Neuronal stem cell (in vitro differentiated cells): Measurements from ENCODE around the gene CASZ1.
A peak's percentile ranks its signal among the peaks of the same experiment; 100 is the strongest.

Experiments used
- DNase-seq: peaks from one replicate; pipeline ENCODE4 v3.0.0-alpha.2; 2013; ENCODE audit warnings: low spot score
- H2AFZ ChIP-seq: one replicate; pipeline ENCODE4 v1.6.1; 2013; ENCODE audit warnings: mild to moderate bottlenecking, low read length, inconsistent platforms
- H2AK5ac ChIP-seq: 2 replicates; pipeline ENCODE4 v1.6.1; 2013; ENCODE audit warnings: low read depth, mild to moderate bottlenecking, inconsistent platforms, low read length, moderate library complexity, mixed read lengths
- H2BK120ac ChIP-seq: 2 replicates; pipeline ENCODE4 v1.6.1; 2013; ENCODE audit warnings: low read depth, mild to moderate bottlenecking, inconsistent platforms, low read length, moderate library complexity, mixed read lengths
- H2BK12ac ChIP-seq: one replicate; pipeline ENCODE4 v1.6.1; 2013; ENCODE audit warnings: low read length, inconsistent platforms
- H2BK15ac ChIP-seq: 2 replicates; pipeline ENCODE4 v1.6.1; 2013; ENCODE audit warnings: mild to moderate bottlenecking, low read length, inconsistent platforms, mixed read lengths
- H2BK5ac ChIP-seq: one replicate; pipeline ENCODE4 v1.6.1; 2013; ENCODE audit warnings: inconsistent platforms, mild to moderate bottlenecking, low read length, moderate library complexity
- H3K14ac ChIP-seq: one replicate; pipeline ENCODE4 v1.6.1; 2013; ENCODE audit warnings: low read length, inconsistent platforms
- H3K18ac ChIP-seq: 2 replicates; pipeline ENCODE4 v1.6.1; 2013; ENCODE audit warnings: low read length, inconsistent platforms
- H3K23ac ChIP-seq: 2 replicates; pipeline ENCODE4 v1.6.1; 2013; ENCODE audit warnings: low read depth, mild to moderate bottlenecking, mixed read lengths, low read length, inconsistent platforms; ENCODE audit not compliant: poor library complexity
- H3K27ac ChIP-seq: replicated peaks from 3 replicates; pipeline ENCODE4 v1.5.1; 2013; ENCODE audit warnings: low read length, inconsistent platforms
- H3K27me3 ChIP-seq, 3 experiments: 2 replicates each; pipeline ENCODE4 v1.6.1; 2013; ENCODE audit warnings: low read length in 3 of 3, mild to moderate bottlenecking in 2 of 3, inconsistent platforms in 1 of 3, low read depth in 1 of 3, mixed read lengths in 1 of 3, moderate library complexity in 1 of 3; ENCODE audit not compliant: control insufficient read depth in 3 of 3, insufficient read depth in 3 of 3
- H3K36me3 ChIP-seq, 2 donors: replicated peaks in 1 of 2; 2 replicates each; pipeline ENCODE4 v1.6.1; 2013; ENCODE audit warnings: low read length in 2 of 2; ENCODE audit not compliant: control insufficient read depth in 2 of 2, insufficient read depth in 2 of 2
- H3K4ac ChIP-seq: 2 replicates; pipeline ENCODE4 v1.6.1; 2013; ENCODE audit warnings: inconsistent platforms, mild to moderate bottlenecking, low read length, moderate library complexity
- H3K4me1 ChIP-seq, 2 donors: 1 replicate in 1 of 2; 2 replicates in 1 of 2; pipeline ENCODE4 v1.6.1; 2013; ENCODE audit warnings: low read length in 2 of 2, low read depth in 1 of 2; ENCODE audit not compliant: control insufficient read depth in 2 of 2, insufficient read depth in 1 of 2
- H3K4me2 ChIP-seq: one replicate; pipeline ENCODE4 v1.6.1; 2013; ENCODE audit warnings: mild to moderate bottlenecking, low read length, inconsistent platforms; ENCODE audit not compliant: insufficient read depth, poor library complexity, severe bottlenecking
- H3K4me3 ChIP-seq, 2 donors: 2 replicates each; pipeline ENCODE4 v1.5.1; 2013; ENCODE audit warnings: low read length in 2 of 2, mild to moderate bottlenecking in 2 of 2, inconsistent platforms in 1 of 2, moderate library complexity in 1 of 2
- H3K79me1 ChIP-seq: one replicate; pipeline ENCODE4 v1.6.1; 2013; ENCODE audit warnings: low read depth, mild to moderate bottlenecking, inconsistent platforms, low read length, moderate library complexity
- H3K9ac ChIP-seq: one replicate; pipeline ENCODE4 v1.6.1; 2013; ENCODE audit warnings: mild to moderate bottlenecking, low read depth, low read length, inconsistent platforms; ENCODE audit not compliant: poor library complexity
- H3K9me3 ChIP-seq, 2 donors: replicated peaks in 1 of 2; 2 replicates each; pipeline versions ENCODE3 to v1.6.1; 2013; ENCODE audit warnings: low read length in 2 of 2, mild to moderate bottlenecking in 2 of 2, inconsistent platforms in 1 of 2, low read depth in 1 of 2, mixed read lengths in 1 of 2, moderate library complexity in 1 of 2; ENCODE audit not compliant: control insufficient read depth in 2 of 2, insufficient read depth in 1 of 2
- H4K8ac ChIP-seq: one replicate; pipeline ENCODE4 v1.6.1; 2013; ENCODE audit warnings: low read depth, mild to moderate bottlenecking, inconsistent platforms, low read length, moderate library complexity
- H4K91ac ChIP-seq: one replicate; pipeline ENCODE4 v1.6.1; 2013; ENCODE audit warnings: low read length, low read depth, mild to moderate bottlenecking, inconsistent platforms; ENCODE audit not compliant: poor library complexity
- WGBS, 2 donors: extraction: QIAGEN DNeasy Blood & Tissue Kit; methylation state at CpG; one replicate each; pipeline ENCODE4 v1.1.7; 2013; ENCODE audit warnings: missing lambda C conversion rate in 2 of 2, mixed read lengths in 1 of 2; ENCODE audit not compliant: insufficient read length in 2 of 2, insufficient replicate concordance in 1 of 2; ENCODE audit errors: extremely low coverage in 2 of 2; 5-methylcytosine and 5-hydroxymethylcytosine counted together

The CASZ1 gene

GRCh38 chr1:10816743-10817369 lies 20.4 kb upstream of the CASZ1 start:
- peaks cover 0 to 31% (median 0%) of the 10 kb centered on the region in 3 experiments for H3K27me3 ChIP-seq
- no peaks in the 10 kb centered on the region for H3K79me1 ChIP-seq

GRCh38 chr1:10816233-10816632 lies 19.8 kb upstream of the CASZ1 start:
- no CpG with 5 or more reads among the region's 7 CpGs for WGBS, 2 donors
- Histone ChIP-seq H3K4me2 (no peak overlapping the region), H2BK120ac (no peak overlapping the region), H3K4me1 (peaks cover 6 to 7% of the 10 kb centered on the region in 2 donors), H2BK12ac (no peak overlapping the region), H2AK5ac (peak overlapping the region; percentile 12), H3K27me3 (peaks cover 0 to 35% (median 0%) of the 10 kb centered on the region in 3 experiments), H3K36me3 (no peaks in the 10 kb centered on the region), H3K79me1 (no peaks in the 10 kb centered on the region), H3K9ac (no peak overlapping the region), H2BK5ac (no peak overlapping the region), H2BK15ac (peak overlapping the region; percentile 54), H3K4ac (no peak overlapping the region), H2AFZ (no peak overlapping the region), H3K9me3 (no peaks in the 10 kb centered on the region), H4K8ac (no peak overlapping the region), H4K91ac (no peak overlapping the region), H3K18ac (no peak overlapping the region), H3K4me3 (no peak overlapping the region), H3K23ac (no peak overlapping the region), H3K14ac (peak overlapping the region; percentile 57), H3K27ac (no peak overlapping the region)
- no peak for DNase-seq

More at GRCh38 chr1:10816743-10817369, 20.4 kb upstream of the CASZ1 start:
- Histone ChIP-seq H2BK15ac (peak overlapping the region; percentile 68), H3K4ac (no peak overlapping the region), H4K8ac (no peak overlapping the region), H3K36me3 (no peaks in the 10 kb centered on the region), H3K4me1 (peaks cover 6 to 7% of the 10 kb centered on the region in 2 donors), H3K4me2 (no peak overlapping the region), H2BK120ac (no peak overlapping the region), H2AK5ac (peak overlapping the region; percentile 12), H3K27ac (no peak overlapping the region), H3K9ac (no peak overlapping the region), H2BK12ac (no peak overlapping the region), H2AFZ (no peak overlapping the region), H3K9me3 (no peaks in the 10 kb centered on the region), H3K4me3 (no peak overlapping the region), H3K14ac (no peak overlapping the region), H4K91ac (no peak overlapping the region), H3K18ac (peak overlapping the region; percentile 68), H2BK5ac (no peak overlapping the region), H3K23ac (no peak overlapping the region)
- DNase-seq, result no peak
- no CpG with 5 or more reads among the region's 13 CpGs for WGBS, 2 donors

GRCh38 chr1:10815858-10816195 lies 19.4 kb upstream of the CASZ1 start:
- peaks cover 0 to 38% (median 0%) of the 10 kb centered on the region in 3 experiments for H3K27me3 ChIP-seq
- peak overlapping the region; percentile 73 for H2AK5ac ChIP-seq
- H3K4me1 ChIP-seq, result peaks cover 6 to 7% of the 10 kb centered on the region in 2 donors
- peak overlapping the region; percentile 54 for H3K9ac ChIP-seq
- no CpG with 5 or more reads among the region's 5 CpGs for WGBS, 2 donors
- H3K14ac ChIP-seq, result no peak overlapping the region
- DNase-seq, result no peak
- H3K9me3 ChIP-seq, result no peaks in the 10 kb centered on the region
- H3K18ac ChIP-seq, result peak overlapping the region; percentile 55
- H3K4me2 ChIP-seq, result no peak overlapping the region
- no peak overlapping the region for H2AFZ ChIP-seq
- peak overlapping the region; percentile 54 for H2BK15ac ChIP-seq
- H4K91ac ChIP-seq, result no peak overlapping the region
- peak overlapping the region; percentile 76 for H3K4ac ChIP-seq
- H3K36me3 ChIP-seq, result no peaks in the 10 kb centered on the region
- H3K23ac ChIP-seq, result peak overlapping the region; percentile 35
- no peak overlapping the region for H4K8ac ChIP-seq
- H3K79me1 ChIP-seq, result no peaks in the 10 kb centered on the region
- H3K4me3 ChIP-seq, result no peak overlapping the region
- H2BK120ac ChIP-seq, result no peak overlapping the region
- no peak overlapping the region for H3K27ac ChIP-seq
- H2BK12ac ChIP-seq, result peak overlapping the region; percentile 60
- H2BK5ac ChIP-seq, result no peak overlapping the region

GRCh38 chr1:10814976-10815857 lies 18.8 kb upstream of the CASZ1 start:
- H3K27ac ChIP-seq, result no peak overlapping the region
- H3K4me2 ChIP-seq, result no peak overlapping the region
- H3K27me3 ChIP-seq, result peaks cover 0 to 45% (median 0%) of the 10 kb centered on the region in 3 experiments
- H2AK5ac ChIP-seq, result peak overlapping the region; percentile 73
- H3K4me3 ChIP-seq, result no peak overlapping the region
- WGBS, 2 donors, result no CpG with 5 or more reads among the region's 15 CpGs
- no peak overlapping the region for H4K91ac ChIP-seq
- H3K9ac ChIP-seq, result no peak overlapping the region
- no peak overlapping the region for H2BK5ac ChIP-seq
- no peak overlapping the region for H4K8ac ChIP-seq
- H3K4me1 ChIP-seq, result peaks cover 6 to 7% of the 10 kb centered on the region in 2 donors
- H3K9me3 ChIP-seq, result no peaks in the 10 kb centered on the region
- H3K23ac ChIP-seq, result peak overlapping the region; percentile 35
- H3K79me1 ChIP-seq, result no peaks in the 10 kb centered on the region
- no peak overlapping the region for H2BK12ac ChIP-seq
- no peak overlapping the region for H2BK120ac ChIP-seq
- peak overlapping the region; percentile 54 for H2BK15ac ChIP-seq
- H3K36me3 ChIP-seq, result no peaks in the 10 kb centered on the region
- H3K14ac ChIP-seq, result no peak overlapping the region
- peak overlapping the region; percentile 83 for H2AFZ ChIP-seq
- no peak for DNase-seq
- peak overlapping the region; percentile 83 for H3K18ac ChIP-seq
- peak overlapping the region; percentile 76 for H3K4ac ChIP-seq
